ENCODE data around the gene THUMPD3.

- no peak for TF ChIP-seq BHLHE40 (IDR thresholded peaks at IDR 0.05; ENCODE audit: borderline replicate concordance)
- no peak for TF ChIP-seq FOXA1 (IDR thresholded peaks at IDR 0.05)
- no peak for TF ChIP-seq CTBP1 (IDR thresholded peaks at IDR 0.05; ENCODE audit: borderline replicate concordance)
Measured at GRCh38 chr3:9340472-9340902, 22.4 kb upstream of the THUMPD3 start.
